K562 (cell line): ENCODE measurements around the gene FERMT3. TPM values are rescaled to one million over a fixed set of nuclear protein-coding genes. Genes with fewer than 3 reads are reported as not detected.

Experiments
- ATAC-seq: fragments of 200-7000 bp; cut with Tn5 transposase; 3 replicates; pipeline ENCODE4 v1.9.1; 2020; ENCODE audit warnings: moderate library complexity
- BruUV-seq: library from RNA; stranded (reverse); fragments of 400-500 nt; replicated peaks from 2 replicates; lab custom pipeline; 2021; lab: Mats Ljungman, UMichigan
- CTCF ChIA-PET: fragments of 300-600 bp; formaldehyde crosslinking; extraction: SDS; loops from one replicate; lab custom pipeline; 2021; ENCODE audit warnings: low intra/inter-chr PET ratio; lab: Yijun Ruan, JAX
- POLR2A ChIA-PET: fragments of 300-600, 350-650 bp; sonication (Branson Sonifier 250); formaldehyde crosslinking; extraction: SDS; loops from one replicate; lab custom pipeline; 2021; ENCODE audit warnings: antibody characterized with exemption, inconsistent platforms; lab: Yijun Ruan, JAX
- DNase-seq, 4 experiments: peaks; one replicate each; pipeline versions ENCODE4 v3.0.0 to v3.0.0-alpha.2; 2011 to 2018; ENCODE audit warnings: low spot score in 3 of 4, mixed read lengths in 3 of 4; ENCODE audit errors: extremely low read depth in 1 of 4
- FAIRE-seq: peaks from 2 replicates; lab custom pipeline; 2011; peaks lifted over from hg19 to GRCh38; lab: Jason Lieb, UNC
- H2AFZ ChIP-seq: 2 replicates; pipeline ENCODE4 v1.6.0; 2011; ENCODE audit warnings: low read depth, low read length, control low read depth, inconsistent platforms
- H3K27ac ChIP-seq: fragments of 200-600 bp; 3 replicates; pipeline ENCODE4 v1.8.0; 2011; ENCODE audit warnings: low read depth, mild to moderate bottlenecking, control low read depth, inconsistent platforms, low read length, moderate library complexity, mixed read lengths; ENCODE audit errors: extremely low read depth
- H3K27me3 ChIP-seq, 2 experiments: fragments of 300-600 bp in 1 of 2; 2 replicates in 1 of 2; 3 replicates in 1 of 2; pipeline versions ENCODE4 v1.6.0 to v1.8.0; 2011; ENCODE audit warnings: inconsistent platforms in 2 of 2, low read length in 2 of 2, mild to moderate bottlenecking in 1 of 2, mixed read lengths in 1 of 2, moderate library complexity in 1 of 2; ENCODE audit not compliant: control insufficient read depth in 2 of 2, insufficient read depth in 2 of 2
- H3K36me3 ChIP-seq: fragments of 300-600 bp; 3 replicates; pipeline ENCODE4 v1.8.0; 2011; ENCODE audit warnings: mild to moderate bottlenecking, low read length, inconsistent platforms; ENCODE audit not compliant: control insufficient read depth, insufficient read depth
- H3K4me1 ChIP-seq, 2 experiments: fragments of 200-600 bp in 1 of 2; replicated peaks in 1 of 2; 2 replicates in 1 of 2; 3 replicates in 1 of 2; pipeline versions ENCODE4 v1.5.1 to v1.8.0; 2011; ENCODE audit warnings: inconsistent platforms in 2 of 2, low read length in 2 of 2, mild to moderate bottlenecking in 1 of 2, mixed read lengths in 1 of 2, moderate library complexity in 1 of 2; ENCODE audit not compliant: control insufficient read depth in 2 of 2, insufficient read depth in 2 of 2
- H3K4me2 ChIP-seq: 2 replicates; pipeline ENCODE4 v1.6.1; 2011; ENCODE audit warnings: low read length, control low read depth, inconsistent platforms, mixed read lengths; ENCODE audit not compliant: insufficient read depth
- H3K4me3 ChIP-seq: fragments of 200-600 bp; sonication (generic), shearing (Covaris generic); 2 replicates; pipeline ENCODE4 v1.5.1; 2016; ENCODE audit warnings: control low read depth, inconsistent platforms
- H3K79me2 ChIP-seq: fragments of 200-600 bp; 3 replicates; pipeline ENCODE4 v1.8.0; 2011; ENCODE audit warnings: low read length, inconsistent platforms; ENCODE audit not compliant: control insufficient read depth, insufficient read depth
- H3K9ac ChIP-seq, 2 experiments: 2 replicates each; pipeline versions ENCODE4 v1.6.0 to v1.6.1; 2011; ENCODE audit warnings: low read depth in 2 of 2, low read length in 2 of 2, control low read depth in 1 of 2, inconsistent platforms in 1 of 2, mild to moderate bottlenecking in 1 of 2, mixed read lengths in 1 of 2; ENCODE audit not compliant: insufficient read depth in 1 of 2
- H3K9me1 ChIP-seq: one replicate; pipeline ENCODE4 v1.6.0; 2011; ENCODE audit warnings: inconsistent platforms, mild to moderate bottlenecking, low read length, moderate library complexity; ENCODE audit not compliant: control insufficient read depth, insufficient read depth
- H3K9me3 ChIP-seq: replicated peaks from 2 replicates; pipeline ENCODE4 v1.5.1; 2011; ENCODE audit warnings: low read depth, low read length, inconsistent platforms; ENCODE audit not compliant: control insufficient read depth, insufficient read depth
- H4K20me1 ChIP-seq: replicated peaks from 2 replicates; pipeline ENCODE4 v1.6.1; 2011; ENCODE audit warnings: low read length, inconsistent platforms, mixed read lengths; ENCODE audit not compliant: control insufficient read depth, insufficient read depth
- MCM3 ChIP-seq: fragments of 450-650 bp; IDR thresholded peaks from 2 replicates; pipeline ENCODE4 v1.6.1; 2016
- POLR2A ChIP-seq: fragments of 450-650 bp; conservative IDR thresholded peaks from 2 replicates; pipeline ENCODE4 v1.6.1; 2016
- POLR2B ChIP-seq: fragments of 450-650 bp; IDR thresholded peaks from 2 replicates; pipeline ENCODE4 v1.6.1; 2018; ENCODE audit warnings: low read depth; ENCODE audit not compliant: partially characterized antibody
- RBM25 ChIP-seq: fragments of 200-400 bp; formaldehyde crosslinking; IDR thresholded peaks from 2 replicates; pipeline ENCODE4 v1.6.1; 2018; ENCODE audit warnings: low read length, low read depth, moderate library complexity; ENCODE audit not compliant: severe bottlenecking
- SUPT5H ChIP-seq: fragments of 450-650 bp; IDR thresholded peaks from 2 replicates; pipeline ENCODE4 v1.6.1; 2016
- THAP7 ChIP-seq: fragments of 250-450 bp; sonication (Bioruptor Pico); IDR thresholded peaks from 2 replicates; pipeline ENCODE4 v1.5.0; 2021
- ZFP36 ChIP-seq: fragments of 150-350 bp; IDR thresholded peaks from 2 replicates; pipeline ENCODE4 v1.6.1; 2018; ENCODE audit warnings: low read length, low read depth; ENCODE audit not compliant: partially characterized antibody
- ZNF436 ChIP-seq: fragments of 250-450, 450-650 bp; sonication (Bioruptor Pico); formaldehyde crosslinking; IDR thresholded peaks from 2 replicates; pipeline ENCODE4 v1.7.0; 2020; ENCODE audit warnings: mild to moderate bottlenecking
- WGBS: fragments of 100-300 bp; shearing (Covaris generic); methylation state at CpG from one replicate; pipeline ENCODE4 v1.1.6; 2016; ENCODE audit warnings: low coverage, mixed read lengths; ENCODE audit not compliant: insufficient coverage; ENCODE audit errors: missing lambda C conversion rate; 5-methylcytosine and 5-hydroxymethylcytosine counted together
- in situ Hi-C: fragments of 300-500 bp; cut with MboI; formaldehyde crosslinking; loops from 4 replicates; pipeline ENCODE4 v1.15.0; 2018; ENCODE audit warnings: inconsistent platforms, mixed read lengths
- intact Hi-C: fragments of 100-400 bp; cut with micrococcal nuclease; formaldehyde crosslinking; loops from 2 replicates; pipeline ENCODE4 v1.14.2; 2022
- polyA plus RNA-seq, 8 experiments: library from polyadenylated mRNA; depleted of rRNA in 4 of 8; stranded (reverse) in 5 of 8; unstranded in 3 of 8; fragments of >200 nt; fragmentation: Nextera tagmentation in 2 of 8; fragmentation: Illumina TruSeq in 1 of 8; extraction: Ambion mirVana in 2 of 8; extraction: Trizol in 1 of 8; gene quantifications; 2 replicates each; pipeline versions ENCODE4 v1.2.1 to v1.2.3, GENCODE V29; 2011 to 2014; ENCODE audit warnings: inconsistent platforms in 1 of 8, missing spikeins in 1 of 8
- total RNA-seq, 7 experiments: library from RNA; depleted of rRNA in 6 of 7; stranded (reverse); fragments of >200 nt in 6 of 7; fragmentation: Illumina TruSeq in 2 of 7; extraction: Trizol in 2 of 7; gene quantifications; 2 replicates each; pipeline versions ENCODE4 v1.2.1 to v1.2.3, GENCODE V29; 2011 to 2021; ENCODE audit warnings: low replicate concordance in 1 of 7
- TF ChIP-seq, protein P1 (sequence below), 2 experiments: fragments of 450-650 bp in 1 of 2; sonication (generic) in 1 of 2; formaldehyde crosslinking in 1 of 2; IDR thresholded peaks; 2 replicates each; pipeline versions ENCODE4 v1.7.1 to v1.9.0; 2016 to 2022; ENCODE audit warnings: inconsistent platforms in 1 of 2, mild to moderate bottlenecking in 1 of 2, missing genetic modification reagents in 1 of 2

Gene FERMT3
- total and polyA plus RNA-seq, 9 of the 15 experiments (the other 6 are each of a cell fraction or from before 2014, with no cell fraction given) = 3.2 to 275 (median 79.7) TPM

DNA sequence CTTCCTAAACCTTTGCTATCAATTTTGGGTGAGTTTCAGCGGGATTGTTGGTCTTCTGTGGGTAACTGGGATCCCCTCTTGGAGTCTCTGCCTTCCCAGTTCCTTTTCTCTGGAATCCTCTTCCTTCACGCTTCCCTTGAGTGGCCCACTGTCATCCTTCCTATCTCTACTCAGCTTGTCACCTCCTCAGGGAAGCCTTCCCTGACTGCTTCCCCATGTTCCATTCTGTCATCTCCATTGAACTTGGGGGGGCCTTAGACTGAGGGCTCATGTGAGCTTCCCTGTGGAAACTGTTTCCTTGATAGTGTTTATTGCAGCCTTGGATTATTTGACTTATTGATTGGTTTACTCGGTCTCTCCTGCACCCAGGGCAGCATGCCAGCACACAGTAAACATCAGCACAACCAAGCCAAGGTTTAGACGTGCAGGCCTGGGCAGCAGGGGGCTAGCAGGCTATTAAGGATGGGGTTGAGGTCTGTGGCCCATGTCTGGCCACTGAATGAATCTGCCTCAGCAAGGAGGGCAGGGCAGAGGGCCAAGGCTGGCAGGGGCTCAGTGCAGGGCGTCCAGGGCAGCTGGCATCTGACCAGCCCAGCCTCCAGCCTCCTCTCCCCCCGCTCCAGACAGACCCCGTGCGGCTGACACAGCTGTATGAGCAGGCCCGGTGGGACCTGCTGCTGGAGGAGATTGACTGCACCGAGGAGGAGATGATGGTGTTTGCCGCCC lies 12.3 kb downstream of the FERMT3 start:
- WGBS = 88% methylated on average over 11 of the region's 11 CpGs
- Histone ChIP-seq H3K36me3 (peaks cover 82% of the 10 kb centered on the region), H3K9me1 (no peaks in the 10 kb centered on the region), H3K4me3 (no peak overlapping the region), H3K27me3 (no peaks in the 10 kb centered on the region), H3K4me2 (no peak overlapping the region), H3K9me3 (no peaks in the 10 kb centered on the region), H3K79me2 (no peaks in the 10 kb centered on the region)
- in situ Hi-C loops (no loop called here), intact Hi-C loops (no loop called here)
- FAIRE-seq = no peak
- no peak for ATAC-seq
- ChIA-PET POLR2A (interaction anchor here (0.6 to 7.0 kb wide), 4 partner anchors 8 to 46 kb away, joined by 4 to 57 read pairs (median 14); partner anchors contain the start of genes FERMT3, NUDT22 and TRPT1), CTCF (no interaction called here)
- no peak for DNase-seq
- no TSS peak for BruUV-seq
- no peak for TF ChIP-seq THAP7 (CRISPR knock-in tag)
- peak; percentile 60; the same call in 1 of the 2 replicates for TF ChIP-seq ZNF436 (CRISPR knock-in tag)
- no peak for TF ChIP-seq MCM3
- peak; percentile 97 for TF ChIP-seq ZFP36
- TF ChIP-seq RBM25 = peak; percentile 74
- TF ChIP-seq SUPT5H = peak; percentile 18; the same call in 1 of the 2 replicates
- peak; percentile 19 for TF ChIP-seq POLR2B
- TF ChIP-seq, protein P1, sequence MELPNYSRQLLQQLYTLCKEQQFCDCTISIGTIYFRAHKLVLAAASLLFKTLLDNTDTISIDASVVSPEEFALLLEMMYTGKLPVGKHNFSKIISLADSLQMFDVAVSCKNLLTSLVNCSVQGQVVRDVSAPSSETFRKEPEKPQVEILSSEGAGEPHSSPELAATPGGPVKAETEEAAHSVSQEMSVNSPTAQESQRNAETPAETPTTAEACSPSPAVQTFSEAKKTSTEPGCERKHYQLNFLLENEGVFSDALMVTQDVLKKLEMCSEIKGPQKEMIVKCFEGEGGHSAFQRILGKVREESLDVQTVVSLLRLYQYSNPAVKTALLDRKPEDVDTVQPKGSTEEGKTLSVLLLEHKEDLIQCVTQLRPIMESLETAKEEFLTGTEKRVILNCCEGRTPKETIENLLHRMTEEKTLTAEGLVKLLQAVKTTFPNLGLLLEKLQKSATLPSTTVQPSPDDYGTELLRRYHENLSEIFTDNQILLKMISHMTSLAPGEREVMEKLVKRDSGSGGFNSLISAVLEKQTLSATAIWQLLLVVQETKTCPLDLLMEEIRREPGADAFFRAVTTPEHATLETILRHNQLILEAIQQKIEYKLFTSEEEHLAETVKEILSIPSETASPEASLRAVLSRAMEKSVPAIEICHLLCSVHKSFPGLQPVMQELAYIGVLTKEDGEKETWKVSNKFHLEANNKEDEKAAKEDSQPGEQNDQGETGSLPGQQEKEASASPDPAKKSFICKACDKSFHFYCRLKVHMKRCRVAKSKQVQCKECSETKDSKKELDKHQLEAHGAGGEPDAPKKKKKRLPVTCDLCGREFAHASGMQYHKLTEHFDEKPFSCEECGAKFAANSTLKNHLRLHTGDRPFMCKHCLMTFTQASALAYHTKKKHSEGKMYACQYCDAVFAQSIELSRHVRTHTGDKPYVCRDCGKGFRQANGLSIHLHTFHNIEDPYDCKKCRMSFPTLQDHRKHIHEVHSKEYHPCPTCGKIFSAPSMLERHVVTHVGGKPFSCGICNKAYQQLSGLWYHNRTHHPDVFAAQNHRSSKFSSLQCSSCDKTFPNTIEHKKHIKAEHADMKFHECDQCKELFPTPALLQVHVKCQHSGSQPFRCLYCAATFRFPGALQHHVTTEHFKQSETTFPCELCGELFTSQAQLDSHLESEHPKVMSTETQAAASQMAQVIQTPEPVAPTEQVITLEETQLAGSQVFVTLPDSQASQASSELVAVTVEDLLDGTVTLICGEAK (IDR thresholded peaks at IDR 0.05) = no peak
- TF ChIP-seq, protein P1 (CRISPR knock-in tag; IDR thresholded peaks at IDR 0.05) = no peak
- 0 out of 2 replicates have a peak, but pooled peaks have one; percentile 37 for TF ChIP-seq POLR2A
- TF ChIP-seq, all 486 proteins: peak for 6
- H4K20me1 ChIP-seq = no peaks in the 10 kb centered on the region
- no peak overlapping the region for H2AFZ ChIP-seq
- H3K27ac ChIP-seq = no peak overlapping the region
- peaks cover 0 to 25% of the 10 kb centered on the region in 2 experiments; a peak in 2 of 5 replicates for H3K4me1 ChIP-seq
- no peak overlapping the region for H3K9ac ChIP-seq
